BJ (cell line): Measurements from ENCODE around the gene VAV2. TPM values are rescaled to one million over a fixed set of nuclear protein-coding genes. Genes with fewer than 3 reads are reported as not detected.
A peak's percentile ranks its signal among the peaks of the same experiment; 100 is the strongest.

Experiments
- CTCF ChIA-PET: fragments of 350-600 bp; formaldehyde crosslinking; extraction: SDS; loops from one replicate; lab custom pipeline; 2021; ENCODE audit warnings: antibody characterized with exemption, inconsistent platforms; lab: Yijun Ruan, JAX
- POLR2A ChIA-PET: fragments of 300-600 bp; sonication (Branson Sonifier 250); formaldehyde crosslinking; extraction: SDS; loops from one replicate; lab custom pipeline; 2021; ENCODE audit warnings: antibody characterized with exemption; lab: Charles Lee
- DNase-seq: peaks from one replicate; pipeline ENCODE4 v3.0.0-alpha.2; 2011; ENCODE audit warnings: low read depth
- H3K27me3 ChIP-seq: 2 replicates; pipeline ENCODE4 v1.6.0; 2011; ENCODE audit warnings: low read length; ENCODE audit not compliant: control insufficient read depth, insufficient read depth
- H3K36me3 ChIP-seq: 2 replicates; pipeline ENCODE4 v1.5.1; 2011; ENCODE audit warnings: low read length; ENCODE audit not compliant: control insufficient read depth, insufficient read depth
- H3K4me3 ChIP-seq: 2 replicates; pipeline ENCODE4 v1.5.1; 2011; ENCODE audit warnings: low read depth, mild to moderate bottlenecking, control low read depth, low read length
- polyA plus RNA-seq: library from polyadenylated mRNA; depleted of rRNA; stranded (reverse); fragments of >200 nt; gene quantifications from 2 replicates; pipeline ENCODE4 v1.2.3, GENCODE V29; 2011
- TF ChIP-seq, protein P1 (sequence below): IDR thresholded peaks from 2 replicates; pipeline ENCODE4 v1.5.1; 2011; ENCODE audit warnings: low read depth, mild to moderate bottlenecking, control low read depth, inconsistent platforms, low read length, moderate library complexity; ENCODE audit not compliant: insufficient read depth

The VAV2 gene
- polyA plus RNA-seq, 1 experiment = 9.9 TPM

DNA sequence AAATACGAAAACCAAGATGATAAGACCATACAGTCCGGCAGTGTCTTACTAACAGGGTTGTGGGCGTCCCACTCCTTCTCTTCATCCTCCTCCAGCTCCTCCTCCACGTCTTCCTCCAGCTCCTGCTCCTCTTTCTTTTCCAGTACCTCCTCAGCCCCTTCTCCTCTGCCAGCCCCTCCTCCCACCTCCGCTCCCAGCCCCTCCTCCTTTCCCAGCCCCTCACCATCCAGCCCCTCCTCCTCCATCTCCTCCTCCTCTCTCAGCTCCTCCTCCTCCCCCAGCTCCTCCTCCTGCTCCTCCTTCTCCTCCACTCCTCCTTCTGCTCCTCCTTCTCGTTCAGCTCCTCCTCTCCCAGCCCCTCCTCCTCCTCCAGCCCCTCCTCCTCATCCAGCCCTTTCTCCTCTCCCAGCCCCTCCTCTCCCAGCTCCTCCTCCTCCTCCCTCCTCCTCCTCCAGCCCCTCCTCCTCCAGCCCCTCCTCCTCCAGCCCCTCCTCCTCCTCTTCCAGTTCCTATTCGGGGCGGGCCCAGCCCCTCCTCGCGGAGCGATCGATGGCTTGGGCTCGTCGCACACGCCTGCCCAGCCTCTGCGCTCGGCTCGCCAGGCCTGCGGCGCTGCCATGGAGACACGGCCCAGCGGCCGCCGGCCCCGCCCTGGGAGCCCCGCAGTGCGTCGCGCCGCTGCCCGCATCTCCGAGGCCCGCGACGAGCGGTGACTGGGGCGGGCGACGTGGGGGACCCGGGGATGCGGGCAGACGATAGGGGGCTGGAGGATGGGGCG is 32.9 kb upstream of the VAV2 start, which contains the start of gene BRD3OS:
Gene BRD3OS, plus strand, starts transcription at position 654 of the 778 bp plus-strand sequence. CDS start 1,267 bp downstream, outside the sequence.
- ChIA-PET POLR2A (interaction anchor here (0.6 kb wide), 5 partner anchors 14 to 1255 kb away, joined by 3 to 12 read pairs (median 7); no protein-coding TSS in a partner anchor), CTCF (interaction anchor here (1.0 to 4.4 kb wide), 4 partner anchors 10 to 74 kb away, joined by 3 to 18 read pairs (median 4); no protein-coding TSS in a partner anchor)
- DNase-seq = peak; percentile 89
- peak within 1 kb of the TSS; percentile 75 for H3K4me3 ChIP-seq
- peaks cover 13% of the 10 kb centered on the region for H3K36me3 ChIP-seq
- TF ChIP-seq, protein P1, sequence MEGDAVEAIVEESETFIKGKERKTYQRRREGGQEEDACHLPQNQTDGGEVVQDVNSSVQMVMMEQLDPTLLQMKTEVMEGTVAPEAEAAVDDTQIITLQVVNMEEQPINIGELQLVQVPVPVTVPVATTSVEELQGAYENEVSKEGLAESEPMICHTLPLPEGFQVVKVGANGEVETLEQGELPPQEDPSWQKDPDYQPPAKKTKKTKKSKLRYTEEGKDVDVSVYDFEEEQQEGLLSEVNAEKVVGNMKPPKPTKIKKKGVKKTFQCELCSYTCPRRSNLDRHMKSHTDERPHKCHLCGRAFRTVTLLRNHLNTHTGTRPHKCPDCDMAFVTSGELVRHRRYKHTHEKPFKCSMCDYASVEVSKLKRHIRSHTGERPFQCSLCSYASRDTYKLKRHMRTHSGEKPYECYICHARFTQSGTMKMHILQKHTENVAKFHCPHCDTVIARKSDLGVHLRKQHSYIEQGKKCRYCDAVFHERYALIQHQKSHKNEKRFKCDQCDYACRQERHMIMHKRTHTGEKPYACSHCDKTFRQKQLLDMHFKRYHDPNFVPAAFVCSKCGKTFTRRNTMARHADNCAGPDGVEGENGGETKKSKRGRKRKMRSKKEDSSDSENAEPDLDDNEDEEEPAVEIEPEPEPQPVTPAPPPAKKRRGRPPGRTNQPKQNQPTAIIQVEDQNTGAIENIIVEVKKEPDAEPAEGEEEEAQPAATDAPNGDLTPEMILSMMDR = no peak
- H3K27me3 ChIP-seq = no peaks in the 10 kb centered on the region

DNA sequence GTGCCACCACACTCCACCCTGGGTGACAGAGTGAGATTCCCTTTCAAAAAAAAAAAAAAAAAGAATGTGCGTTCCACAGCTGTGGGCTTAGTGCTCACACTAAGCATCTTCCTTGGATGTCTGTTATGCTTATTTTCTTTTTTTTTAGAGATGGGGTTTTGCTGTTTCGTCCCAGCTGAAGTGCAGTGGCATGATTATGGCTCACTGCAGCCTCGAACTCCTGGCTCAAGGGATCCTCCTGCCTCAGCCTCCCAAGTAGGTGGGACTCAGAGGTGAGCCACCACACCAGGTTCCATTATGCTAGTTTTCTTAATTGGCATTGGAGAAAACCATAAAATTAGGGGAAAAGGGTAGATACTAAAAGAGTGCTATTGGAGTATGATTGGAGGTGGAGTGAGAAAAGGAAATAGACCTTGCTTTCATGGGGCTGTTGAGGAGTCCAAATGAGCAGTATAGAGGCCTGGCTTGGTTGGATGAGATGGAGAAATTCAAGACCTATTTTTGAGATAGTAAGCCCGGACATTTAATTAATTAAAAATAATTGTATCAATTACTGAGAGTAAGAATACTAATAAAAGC is 32.2 kb upstream of the VAV2 start:
- CTCF ChIA-PET = interaction anchor here (4.4 kb wide), 1 partner anchor 29 kb away, joined by 18 read pairs; no protein-coding TSS in a partner anchor
- POLR2A ChIA-PET = interaction anchor here (0.6 kb wide), 1 partner anchor 229 kb away, joined by 3 read pairs; no protein-coding TSS in a partner anchor
- DNase-seq = no peak

DNA sequence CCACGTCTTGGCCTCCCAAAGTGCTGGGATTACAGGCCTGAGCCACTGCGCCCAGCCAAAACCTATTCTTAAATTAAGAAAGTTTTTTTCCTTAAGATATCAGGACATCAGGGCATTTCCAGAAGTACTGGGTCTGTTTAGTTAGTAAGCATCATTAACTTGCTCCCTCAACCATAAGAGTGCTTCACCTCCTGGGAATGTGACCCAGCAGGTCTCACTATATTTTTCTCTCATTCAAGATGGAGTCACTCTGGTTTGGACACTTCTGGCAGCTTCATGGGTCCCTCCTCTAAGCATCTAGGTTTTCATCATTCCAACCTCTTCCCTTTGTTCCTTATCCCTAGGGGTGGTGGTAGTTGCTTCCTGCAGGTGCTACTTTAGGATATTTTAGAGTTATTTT is 22.8 kb upstream of the VAV2 start:
- TF ChIP-seq, protein P1 = no peak
- Histone ChIP-seq H3K4me3 (no peak overlapping the region), H3K27me3 (no peaks in the 10 kb centered on the region), H3K36me3 (no peaks in the 10 kb centered on the region)
- POLR2A ChIA-PET = no interaction called here
- CTCF ChIA-PET = no interaction called here
- no peak for DNase-seq

More for the DNA sequence above, 32.2 kb upstream of the VAV2 start:
- Histone ChIP-seq H3K4me3 (peak overlapping the region; percentile 45), H3K27me3 (no peaks in the 10 kb centered on the region), H3K36me3 (peaks cover 12% of the 10 kb centered on the region)
- TF ChIP-seq, protein P1 = no peak

DNA sequence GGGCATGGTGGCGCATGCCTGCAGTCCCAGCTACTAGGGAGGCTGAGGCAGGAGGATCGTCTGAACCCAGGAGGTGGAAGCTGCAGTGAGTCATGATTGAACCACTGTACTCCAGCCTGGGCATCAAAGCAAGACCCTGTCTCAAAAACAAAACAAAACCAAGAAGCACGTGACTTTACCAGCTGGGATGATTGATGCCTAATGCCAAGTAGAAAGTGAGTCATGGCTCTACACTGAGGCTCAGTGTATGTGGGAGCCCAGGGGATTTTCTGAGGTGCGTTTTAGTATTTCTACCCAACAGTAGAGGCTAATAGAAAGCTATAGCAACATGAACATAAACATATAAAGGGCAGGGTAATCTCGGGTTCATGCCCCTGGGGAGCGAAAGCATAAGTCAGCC is 19.3 kb upstream of the VAV2 start:
- CTCF ChIA-PET = no interaction called here
- DNase-seq = no peak
- TF ChIP-seq, protein P1 = no peak
- Histone ChIP-seq H3K27me3 (no peaks in the 10 kb centered on the region), H3K4me3 (no peak overlapping the region), H3K36me3 (no peaks in the 10 kb centered on the region)
- POLR2A ChIA-PET = no interaction called here
